GM18870 (cell line): ENCODE results near the gene DZIP1L.
"Not testable (repeated sequence)": the region's sequence is repeated elsewhere in the genome, so short reads cannot be mapped to it uniquely, and the experiment has no call there.

Experiments used
- ATAC-seq: cut with Tn5 transposase; IDR thresholded peaks from one replicate; pipeline ENCODE4 v1.9.1; 2021; ENCODE audit warnings: moderate library complexity; ENCODE audit not compliant: unreplicated experiment

The DZIP1L gene, protein sequence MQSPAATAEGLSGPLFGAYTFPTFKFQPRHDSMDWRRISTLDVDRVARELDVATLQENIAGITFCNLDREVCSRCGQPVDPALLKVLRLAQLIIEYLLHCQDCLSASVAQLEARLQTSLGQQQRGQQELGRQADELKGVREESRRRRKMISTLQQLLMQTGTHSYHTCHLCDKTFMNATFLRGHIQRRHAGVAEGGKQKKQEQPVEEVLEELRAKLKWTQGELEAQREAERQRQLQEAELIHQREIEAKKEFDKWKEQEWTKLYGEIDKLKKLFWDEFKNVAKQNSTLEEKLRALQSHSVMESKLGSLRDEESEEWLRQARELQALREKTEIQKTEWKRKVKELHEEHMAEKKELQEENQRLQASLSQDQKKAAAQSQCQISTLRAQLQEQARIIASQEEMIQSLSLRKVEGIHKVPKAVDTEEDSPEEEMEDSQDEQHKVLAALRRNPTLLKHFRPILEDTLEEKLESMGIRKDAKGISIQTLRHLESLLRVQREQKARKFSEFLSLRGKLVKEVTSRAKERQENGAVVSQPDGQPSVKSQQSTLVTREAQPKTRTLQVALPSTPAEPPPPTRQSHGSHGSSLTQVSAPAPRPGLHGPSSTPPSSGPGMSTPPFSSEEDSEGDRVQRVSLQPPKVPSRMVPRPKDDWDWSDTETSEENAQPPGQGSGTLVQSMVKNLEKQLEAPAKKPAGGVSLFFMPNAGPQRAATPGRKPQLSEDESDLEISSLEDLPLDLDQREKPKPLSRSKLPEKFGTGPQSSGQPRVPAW

GRCh38 chr3:138114988-138115971 is at the start of gene DZIP1L:
TSS of gene DZIP1L (minus strand) at chr3:138115608. CDS start at chr3:138103971, 11,637 bp downstream.
- no peak for ATAC-seq

DNA sequence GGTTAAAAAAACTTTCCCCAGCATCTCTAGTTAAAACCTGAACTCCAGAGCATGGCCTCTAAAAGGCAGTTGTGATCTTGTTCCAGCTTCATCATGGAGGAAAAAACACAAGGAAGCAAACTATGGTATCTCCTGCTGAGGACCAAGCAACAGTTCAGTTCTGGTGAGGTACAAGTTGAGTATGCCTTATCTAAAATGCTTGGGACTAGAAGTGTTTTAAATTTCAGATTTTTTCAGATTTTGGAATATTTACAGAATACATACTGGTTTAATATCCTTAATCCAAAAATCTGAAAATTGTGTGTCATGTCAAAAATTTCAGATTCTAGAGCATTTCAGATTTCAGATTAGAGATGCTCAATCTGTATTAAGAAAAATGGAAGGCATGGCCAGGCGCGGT is 49.7 kb upstream of the DZIP1L start:
- no peak for ATAC-seq

DNA sequence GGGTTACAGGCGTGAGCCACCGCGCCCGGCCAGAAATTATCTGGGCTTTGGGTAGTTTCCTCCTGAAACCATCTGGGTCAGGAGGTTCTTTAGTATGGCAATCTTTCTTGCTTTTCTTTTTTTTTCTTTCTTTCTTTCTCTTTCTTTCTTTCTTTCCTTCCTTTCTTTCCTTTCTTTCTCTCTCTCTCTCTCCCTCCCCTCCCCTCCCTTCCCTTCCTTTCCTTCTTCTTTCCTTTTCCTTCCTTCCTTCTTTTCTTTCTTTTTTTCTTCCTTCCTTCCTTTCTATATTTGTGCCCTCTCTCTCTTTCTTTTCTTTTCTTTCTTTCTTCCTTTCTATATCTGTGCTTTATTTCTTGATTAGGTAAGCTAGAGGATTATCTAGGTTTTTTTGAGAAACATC is 42.3 kb upstream of the DZIP1L start:
- no peak for ATAC-seq

- ATAC-seq, result no peak
Measured at GRCh38 chr3:138154534-138154933, 39.1 kb upstream of the DZIP1L start.

DNA sequence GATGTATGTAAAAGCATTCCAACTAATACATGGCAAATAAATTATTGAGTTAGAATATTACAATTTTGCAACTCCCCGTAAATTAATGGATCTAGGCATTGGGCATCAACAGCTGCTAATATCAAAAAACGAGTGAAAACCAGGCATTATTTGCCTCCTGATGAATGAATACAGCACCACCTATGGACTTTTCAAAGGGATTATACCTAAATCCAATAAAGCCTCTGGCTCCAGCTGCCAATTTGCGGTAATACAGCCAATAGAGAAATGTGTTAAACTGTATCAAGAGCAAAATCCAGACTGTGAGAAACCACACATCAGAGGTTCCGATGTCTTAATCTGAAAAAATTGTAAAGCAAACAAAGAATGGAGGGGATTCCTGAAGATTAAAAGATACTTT is 33.1 kb upstream of the DZIP1L start:
- no peak for ATAC-seq

GRCh38 chr3:138142181-138142580 is 26.8 kb upstream of the DZIP1L start:
- ATAC-seq, result not testable (repeated sequence)

- no peak for ATAC-seq
Measured at GRCh38 chr3:138140940-138141339, 25.5 kb upstream of the DZIP1L start.

DNA sequence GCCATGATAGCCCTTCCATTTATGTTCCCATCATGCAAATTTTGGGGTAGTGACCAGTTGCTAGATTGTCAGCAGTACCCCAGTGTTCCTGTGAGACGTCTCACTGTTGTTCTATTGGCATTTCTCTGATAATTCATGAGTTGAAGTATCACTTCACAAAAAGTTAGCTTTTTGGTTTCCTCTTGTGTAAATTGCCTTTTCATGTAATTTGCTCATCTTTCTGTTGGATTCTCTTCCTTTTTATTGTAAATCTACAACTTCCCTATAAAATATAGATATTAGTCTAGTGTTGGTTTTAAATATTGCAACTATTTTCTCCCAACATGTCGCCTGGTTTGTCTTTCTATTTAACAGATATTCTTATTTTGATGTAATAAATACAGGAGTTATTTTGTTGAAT is 24.3 kb upstream of the DZIP1L start:
- ATAC-seq, result no peak

GRCh38 chr3:138137861-138138260 is 22.5 kb upstream of the DZIP1L start:
- ATAC-seq, result no peak

DNA sequence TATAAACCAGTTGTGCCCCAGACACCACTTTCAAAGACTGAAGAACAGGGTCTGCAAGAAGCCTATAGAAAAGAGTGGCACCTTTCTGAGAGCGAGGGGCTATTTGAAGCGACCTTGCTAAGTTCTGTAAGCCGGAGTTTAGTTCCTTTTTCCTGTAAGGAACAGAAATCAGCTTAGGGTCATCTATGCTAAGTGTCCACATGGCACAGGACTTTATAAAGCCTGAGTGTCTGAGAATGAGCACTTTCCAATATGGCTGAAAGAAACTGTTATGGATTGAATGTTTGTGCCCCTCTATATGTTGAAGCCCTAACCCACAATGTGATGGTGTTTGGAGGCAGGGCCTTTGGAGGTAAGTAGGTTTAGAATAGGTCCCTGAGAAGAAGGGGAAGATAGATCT is 20.8 kb upstream of the DZIP1L start:
- ATAC-seq, result no peak

- no peak for ATAC-seq
Measured at GRCh38 chr3:138135833-138136194, 20.4 kb upstream of the DZIP1L start.

DNA sequence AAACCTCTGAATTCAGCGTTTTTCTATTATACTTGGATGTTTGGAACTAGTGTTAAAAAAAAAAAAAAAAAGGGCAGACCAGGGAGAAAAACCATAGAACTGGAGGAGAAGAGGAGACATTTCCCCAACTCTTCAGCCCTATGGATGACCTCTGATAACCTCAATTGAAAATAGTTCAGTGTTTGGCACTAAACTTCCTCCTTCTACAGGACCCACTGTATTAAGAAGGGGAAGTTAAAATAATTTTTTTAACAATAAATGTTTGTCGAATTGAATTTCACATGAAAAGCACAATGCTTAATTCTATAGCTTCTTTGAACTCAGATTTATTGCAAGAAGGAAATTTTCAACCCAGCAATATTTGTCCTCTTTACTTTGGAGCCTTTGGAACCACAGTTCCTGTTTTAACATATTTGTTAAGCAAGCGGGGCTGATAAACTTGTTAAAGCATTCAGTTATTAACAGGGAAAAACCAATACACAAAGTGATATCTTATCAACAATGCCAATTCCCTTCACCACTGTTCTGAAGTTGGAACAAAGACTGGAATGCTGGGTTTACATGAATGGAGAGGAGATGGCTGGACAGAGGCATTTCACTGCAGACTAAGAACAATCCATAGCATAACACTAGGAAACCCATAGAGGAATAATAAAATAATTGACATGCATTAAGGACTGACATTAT is 19.9 kb upstream of the DZIP1L start:
- ATAC-seq, result no peak

DNA sequence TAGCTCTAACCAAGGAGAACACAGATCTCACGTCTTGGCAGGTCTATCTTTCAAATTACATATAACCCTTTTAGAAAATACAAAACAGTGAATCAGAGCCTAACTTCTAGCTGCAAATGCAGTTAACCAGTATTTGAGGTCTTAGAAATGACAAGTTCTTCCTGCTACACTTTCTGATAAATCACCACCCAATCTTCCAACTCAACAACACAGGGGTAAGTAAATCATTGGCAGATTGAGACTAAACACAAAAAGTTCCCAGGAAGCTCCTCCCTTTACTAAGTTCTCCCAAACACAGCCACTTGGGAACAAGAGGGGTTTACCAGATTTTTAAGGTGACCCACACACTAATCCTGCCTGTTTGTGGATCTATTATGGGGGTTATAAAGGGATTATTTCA is 16.8 kb upstream of the DZIP1L start, which contains the start of gene A4GNT:
TSS of gene A4GNT (minus strand) at position 152 of the 400 bp plus-strand sequence. CDS start 1,134 bp downstream, outside the sequence.
- ATAC-seq, result no peak

- ATAC-seq, result no peak
Measured at GRCh38 chr3:138127636-138128365, 12.4 kb upstream of the DZIP1L start.

- no peak for ATAC-seq
Measured at GRCh38 chr3:138125548-138126221, 10.3 kb upstream of the DZIP1L start.

- ATAC-seq, result no peak
Measured at GRCh38 chr3:138124706-138125355, 9.4 kb upstream of the DZIP1L start.

GRCh38 chr3:138124188-138124587 is 8.8 kb upstream of the DZIP1L start:
- ATAC-seq, result no peak

DNA sequence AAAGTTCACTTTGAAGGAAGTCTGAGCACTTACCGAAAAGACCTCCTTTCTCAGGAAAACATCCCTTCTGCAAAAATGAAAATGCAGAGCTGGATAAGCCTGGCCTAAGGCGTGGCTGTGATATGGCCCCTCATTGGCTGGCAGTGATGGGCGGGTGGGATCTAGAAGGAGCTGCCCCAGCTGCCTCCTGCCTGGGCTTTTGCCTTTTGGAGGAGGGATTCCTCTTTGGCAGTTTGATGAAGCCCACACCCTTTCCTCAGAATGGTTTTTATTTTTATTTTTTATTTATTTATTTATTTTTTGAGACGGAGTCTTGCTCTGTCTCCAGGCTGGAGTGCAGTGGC is 4.0 kb upstream of the DZIP1L start:
- ATAC-seq, result no peak
